HG03460 (cell line): ENCODE measurements around the gene DEK.
"Not testable (repeated sequence)": the region's sequence is repeated elsewhere in the genome, so short reads cannot be mapped to it uniquely, and the experiment has no call there.

Experiments
- ATAC-seq: cut with Tn5 transposase; IDR thresholded peaks from one replicate; pipeline ENCODE4 v1.9.1; 2021; ENCODE audit not compliant: unreplicated experiment

DEK gene

GRCh38 chr6:18207949-18208348 lies 56.4 kb downstream of the DEK start:
- ATAC-seq = no peak

GRCh38 chr6:18207438-18207837 lies 56.9 kb downstream of the DEK start:
- ATAC-seq = no peak

- no peak for ATAC-seq
These were observed 57.7 kb downstream of the DEK start for GRCh38 chr6:18206591-18206990.

GRCh38 chr6:18204691-18205090 lies 59.6 kb downstream of the DEK start:
- ATAC-seq = no peak

- no peak for ATAC-seq
These were observed 60.5 kb downstream of the DEK start for GRCh38 chr6:18203786-18204185.

- no peak for ATAC-seq
These were observed 72.3 kb downstream of the DEK start for GRCh38 chr6:18192026-18192425.

- ATAC-seq = no peak
These were observed 75.1 kb downstream of the DEK start for GRCh38 chr6:18189196-18189595.

- ATAC-seq = no peak
These were observed 76.6 kb downstream of the DEK start for GRCh38 chr6:18187701-18188100.

- no peak for ATAC-seq
These were observed 77.6 kb downstream of the DEK start for GRCh38 chr6:18186540-18187250.

- ATAC-seq = no peak
These were observed 78.3 kb downstream of the DEK start for GRCh38 chr6:18186033-18186432.

- ATAC-seq = no peak
These were observed 78.7 kb downstream of the DEK start for GRCh38 chr6:18185624-18186023.

- ATAC-seq = no peak
These were observed 80.6 kb downstream of the DEK start for GRCh38 chr6:18183766-18184165.

- ATAC-seq = no peak
These were observed 81.8 kb downstream of the DEK start for GRCh38 chr6:18182568-18182967.

- no peak for ATAC-seq
These were observed 84.5 kb downstream of the DEK start for GRCh38 chr6:18179770-18180356.

GRCh38 chr6:18178960-18179615 lies 85.2 kb downstream of the DEK start:
- no peak for ATAC-seq

GRCh38 chr6:18177286-18177965 lies 86.9 kb downstream of the DEK start:
- no peak for ATAC-seq

- not testable (repeated sequence) for ATAC-seq
These were observed 88.1 kb downstream of the DEK start for GRCh38 chr6:18176198-18176597.
